ENCODE measurements around the gene GUCA2B.

The GUCA2B gene

GRCh38 chr1:42152907-42153600, at the start of gene GUCA2B:
GUCA2B (plus strand) TSS chr1:42153410; CDS start chr1:42153451, 41 bp downstream.
- no peak for DNase-seq

GRCh38 chr1:42105025-42105424, 48.2 kb upstream of the GUCA2B start:
- DNase-seq = no peak

DNA sequence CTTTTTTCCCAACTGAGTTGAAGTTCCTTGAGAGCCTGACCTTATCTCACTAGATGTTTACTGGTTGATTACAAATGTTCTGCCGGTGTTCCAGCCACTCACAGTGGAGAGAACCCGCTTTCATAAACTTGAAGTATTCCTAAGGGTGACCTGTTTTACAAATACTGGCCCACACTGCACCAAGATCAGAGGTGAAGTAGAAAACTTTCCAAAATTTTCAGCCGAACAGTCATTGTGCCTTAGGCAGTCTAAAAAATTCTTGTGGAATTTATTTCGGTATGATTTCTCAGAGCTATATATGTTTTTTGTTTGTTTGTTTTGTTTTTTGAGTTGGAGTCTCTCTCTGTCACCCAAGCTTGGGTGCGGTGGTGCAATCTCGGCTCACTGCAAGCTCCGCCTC, 44.9 kb upstream of the GUCA2B start:
- no peak for DNase-seq

- no peak for DNase-seq
These were observed 43.6 kb upstream of the GUCA2B start for GRCh38 chr1:42109600-42109999.

- no peak for DNase-seq
These were observed 39.0 kb upstream of the GUCA2B start for GRCh38 chr1:42114229-42114628.

GRCh38 chr1:42117214-42117613, 36.0 kb upstream of the GUCA2B start:
- DNase-seq = no peak

GRCh38 chr1:42118125-42118524, 35.1 kb upstream of the GUCA2B start:
- no peak for DNase-seq

- DNase-seq = no peak
These were observed 30.8 kb upstream of the GUCA2B start for GRCh38 chr1:42122408-42122807.

- DNase-seq = no peak
These were observed 27.7 kb upstream of the GUCA2B start for GRCh38 chr1:42125552-42125951.

- DNase-seq = no peak
These were observed 25.4 kb upstream of the GUCA2B start for GRCh38 chr1:42127767-42128166.

GRCh38 chr1:42128499-42128898, 24.7 kb upstream of the GUCA2B start:
- no peak for DNase-seq

DNA sequence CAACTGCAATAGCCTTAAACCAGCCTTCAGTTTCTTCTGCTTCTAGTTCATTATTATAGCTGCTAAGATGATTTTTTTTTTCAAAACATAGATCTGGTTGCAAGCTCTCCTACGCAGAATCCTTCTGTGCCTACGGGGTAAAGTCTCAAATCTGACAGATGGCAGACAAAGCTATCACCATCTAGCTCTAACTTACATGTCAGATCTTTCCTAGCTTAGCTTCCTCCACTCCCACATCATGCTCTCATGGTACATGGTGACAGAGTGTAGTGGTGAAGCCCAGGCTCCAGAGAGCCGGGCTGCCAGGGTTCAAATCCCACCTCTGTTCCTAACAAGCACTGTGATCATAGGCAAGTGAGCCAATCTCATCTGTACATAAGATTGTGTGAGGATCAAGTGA, 24.2 kb upstream of the GUCA2B start:
- DNase-seq = no peak

DNA sequence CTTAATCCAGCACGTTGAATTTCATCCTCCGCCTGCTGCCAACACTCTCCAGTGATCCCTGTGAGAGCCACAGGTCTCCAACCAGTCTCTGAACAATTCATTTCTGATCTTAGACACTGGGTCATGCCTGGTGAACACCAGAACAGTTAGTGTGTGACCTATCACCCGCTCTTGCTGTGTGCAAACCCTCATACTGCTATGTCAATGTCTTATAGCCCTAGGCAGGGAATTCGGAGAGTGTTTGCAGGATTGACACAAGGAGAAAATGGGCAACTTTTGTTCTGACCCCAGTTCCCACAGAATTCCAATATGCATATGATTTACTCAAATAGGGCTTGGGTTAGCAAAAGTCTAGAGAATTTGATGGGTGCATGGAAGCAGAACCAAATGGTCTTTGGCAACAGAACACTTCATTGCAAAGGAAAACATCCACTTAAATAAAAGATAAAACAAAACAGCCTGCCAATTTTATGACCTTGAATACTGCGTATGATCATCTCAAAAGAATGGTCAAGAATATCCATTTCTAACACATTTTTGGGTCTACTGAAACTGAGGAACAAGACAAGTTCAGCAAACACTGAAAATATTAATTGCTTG, 23.0 kb upstream of the GUCA2B start:
- DNase-seq = no peak

- no peak for DNase-seq
These were observed 19.8 kb upstream of the GUCA2B start for GRCh38 chr1:42133390-42133789.

- DNase-seq = no peak
These were observed 19.2 kb upstream of the GUCA2B start for GRCh38 chr1:42133809-42134526.

- no peak for DNase-seq
These were observed 17.8 kb upstream of the GUCA2B start for GRCh38 chr1:42135426-42135825.

- no peak for DNase-seq
These were observed 16.7 kb upstream of the GUCA2B start for GRCh38 chr1:42136466-42136865.

DNA sequence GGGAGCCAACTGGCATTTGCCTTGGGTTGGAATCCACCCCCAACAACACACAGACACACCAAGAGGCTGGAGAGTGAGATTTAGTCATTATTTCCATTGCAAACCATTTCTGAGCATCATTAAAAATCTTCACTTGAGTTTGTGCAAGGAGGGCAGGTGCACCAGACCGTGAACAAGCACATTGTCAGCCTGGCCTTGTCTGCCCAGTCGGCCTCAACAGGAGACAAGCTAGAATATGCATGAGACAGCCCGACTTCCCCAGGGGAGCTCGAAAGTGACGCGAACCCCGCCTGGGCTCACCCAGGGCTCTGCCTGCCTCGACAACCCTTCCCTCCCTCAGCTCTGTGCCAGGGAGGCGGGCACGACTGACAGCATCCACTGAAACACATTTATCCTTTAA, 15.4 kb upstream of the GUCA2B start:
- no peak for DNase-seq

DNA sequence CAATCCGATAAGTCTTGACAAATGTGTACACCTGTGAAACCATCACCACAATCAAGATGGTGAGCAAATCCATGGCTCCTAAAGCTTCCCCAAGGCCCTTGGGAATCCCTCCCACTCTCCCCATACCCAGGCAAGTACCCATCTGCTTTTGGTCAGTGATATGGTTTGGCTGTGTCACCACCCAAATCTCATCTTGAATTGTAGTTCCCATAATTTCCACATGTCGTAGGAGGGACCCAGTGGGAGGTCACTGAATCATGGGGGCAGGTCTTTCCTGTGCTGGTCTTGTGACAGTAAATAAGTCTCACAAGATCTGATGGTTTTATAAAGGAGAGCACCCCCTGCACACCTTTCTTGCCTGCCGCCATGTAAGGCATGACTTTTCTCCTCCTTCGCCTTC, 14.6 kb upstream of the GUCA2B start:
- no peak for DNase-seq

DNA sequence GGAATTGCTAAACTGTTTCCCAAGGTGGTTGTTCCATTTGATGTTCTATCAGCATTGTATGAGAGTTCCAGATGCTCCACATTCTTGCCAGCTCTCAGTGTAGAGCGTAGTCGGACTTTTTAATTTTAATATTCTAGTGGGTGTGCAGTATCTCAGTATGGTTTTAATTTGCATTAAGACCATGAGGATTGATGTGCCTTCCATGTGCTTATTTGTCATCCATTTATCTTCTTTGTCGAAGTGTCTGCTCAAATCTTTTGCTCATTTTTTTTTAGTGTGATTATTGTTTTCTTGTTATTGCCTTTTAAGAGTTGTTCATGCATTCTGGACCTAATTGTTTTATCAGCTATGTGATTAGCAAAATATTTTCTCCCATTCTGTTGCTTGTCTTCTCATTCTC, 13.8 kb upstream of the GUCA2B start:
- no peak for DNase-seq

DNA sequence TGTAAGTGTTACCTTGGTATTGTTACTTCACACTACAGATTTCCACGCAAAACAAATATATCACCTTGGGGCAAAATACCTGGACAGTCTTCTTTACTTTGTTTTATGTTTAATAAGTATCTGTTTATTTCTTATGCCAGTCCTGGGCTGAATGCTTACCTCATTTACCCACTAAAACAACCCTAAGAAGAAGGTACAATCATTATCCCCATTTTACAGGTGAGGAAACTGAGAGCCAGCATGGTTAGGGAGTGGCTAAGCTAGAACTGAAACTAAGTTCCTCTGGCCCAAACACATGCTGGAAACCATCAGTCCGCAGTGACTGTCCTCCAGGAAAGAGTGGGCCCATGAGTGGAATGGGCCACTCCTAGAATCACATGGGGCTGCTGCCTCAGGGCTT, 13.0 kb upstream of the GUCA2B start:
- no peak for DNase-seq

DNA sequence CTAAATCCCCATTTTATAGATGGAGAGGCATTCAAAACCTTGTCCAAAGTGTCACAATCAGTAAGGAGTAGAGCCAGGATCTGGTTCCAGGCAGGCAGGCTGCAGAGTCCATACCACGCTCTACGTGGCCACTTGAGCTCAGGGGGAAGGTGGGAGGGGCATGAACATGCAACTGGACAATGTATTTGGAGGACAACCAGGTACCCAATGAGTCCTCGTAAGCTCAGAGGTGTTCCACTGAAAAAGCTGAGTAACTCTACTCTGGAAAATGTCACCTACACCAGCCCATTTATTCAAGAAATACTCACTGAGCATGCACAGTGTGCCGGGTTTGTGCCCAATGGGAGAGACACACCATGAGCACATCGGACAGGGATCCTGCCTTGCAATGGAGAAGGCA, 11.2 kb upstream of the GUCA2B start:
- no peak for DNase-seq

GRCh38 chr1:42142894-42143675, 10.1 kb upstream of the GUCA2B start:
- DNase-seq = no peak

All from left hindlimb (tissue), 1 donor.